GM12878 (cell line): ENCODE measurements around the gene LTB4R2. TPM values are rescaled to one million over a fixed set of nuclear protein-coding genes. Genes with fewer than 3 reads are reported as not detected.

Source experiments
- ATAC-seq: fragments of 200-7000 bp; cut with Tn5 transposase; 3 replicates; pipeline ENCODE4 v1.9.1; 2020; ENCODE audit warnings: mild to moderate bottlenecking, moderate library complexity
- BruUV-seq: library from RNA; stranded (reverse); fragments of 400-500 nt; replicated peaks from 2 replicates; lab custom pipeline; 2021; lab: Mats Ljungman, UMichigan
- CTCF ChIA-PET: fragments of 300-600 bp; sonication (Branson Sonifier 250); formaldehyde crosslinking; extraction: SDS; loops from one replicate; lab custom pipeline; 2021; ENCODE audit warnings: inconsistent platforms; lab: Yijun Ruan, JAX
- POLR2A ChIA-PET: fragments of 350-600 bp; formaldehyde crosslinking; extraction: SDS; loops from one replicate; lab custom pipeline; 2021; ENCODE audit warnings: inconsistent platforms; lab: Charles Lee
- RAD21 ChIA-PET: fragments of 300-600 bp; sonication (Branson Sonifier 250); formaldehyde crosslinking; loops from one replicate; lab custom pipeline; 2023; ENCODE audit warnings: antibody characterized with exemption; ENCODE audit not compliant: unreplicated experiment; lab: Charles Lee
- SMC1A ChIA-PET: fragments of 300-600 bp; sonication (Branson Sonifier 250); formaldehyde crosslinking; loops from one replicate; lab custom pipeline; 2023; ENCODE audit not compliant: unreplicated experiment, uncharacterized antibody; lab: Charles Lee
- DNase-seq: peaks from one replicate; pipeline ENCODE4 v3.0.0-alpha.2; 2011; ENCODE audit warnings: low read depth, low spot score
- FAIRE-seq: peaks from 3 replicates; lab custom pipeline; 2011; peaks lifted over from hg19 to GRCh38; lab: Jason Lieb, UNC
- H2AFZ ChIP-seq: 2 replicates; pipeline ENCODE4 v1.6.0; 2011; ENCODE audit warnings: low read depth, low read length, control low read depth; ENCODE audit not compliant: control insufficient read depth
- H3K27ac ChIP-seq: 2 replicates; pipeline ENCODE4 v1.5.1; 2011; ENCODE audit warnings: control low read depth; ENCODE audit not compliant: control insufficient read depth, insufficient read depth
- H3K27me3 ChIP-seq, 2 experiments: replicated peaks in 1 of 2; 2 replicates each; pipeline versions ENCODE4 v1.6.0 to v1.6.1; 2011; ENCODE audit warnings: low read length in 1 of 2; ENCODE audit not compliant: control insufficient read depth in 2 of 2, insufficient read depth in 2 of 2
- H3K36me3 ChIP-seq, 2 experiments: 2 replicates each; pipeline ENCODE4 v1.5.1; 2011; ENCODE audit warnings: low read length in 1 of 2; ENCODE audit not compliant: control insufficient read depth in 2 of 2, insufficient read depth in 2 of 2
- H3K4me1 ChIP-seq: 2 replicates; pipeline ENCODE4 v1.6.1; 2011; ENCODE audit warnings: mild to moderate bottlenecking, low read length, moderate library complexity, mixed read lengths; ENCODE audit not compliant: control insufficient read depth, insufficient read depth
- H3K4me2 ChIP-seq: 2 replicates; pipeline ENCODE4 v1.6.0; 2011; ENCODE audit warnings: control low read depth; ENCODE audit not compliant: control insufficient read depth, insufficient read depth
- H3K4me3 ChIP-seq: fragments of 200-600 bp; sonication (generic); 2 replicates; pipeline ENCODE4 v1.5.1; 2016
- H3K79me2 ChIP-seq: 2 replicates; pipeline ENCODE4 v1.6.0; 2011; ENCODE audit warnings: low read length; ENCODE audit not compliant: control insufficient read depth, insufficient read depth
- H3K9ac ChIP-seq: 2 replicates; pipeline ENCODE4 v1.8.0; 2011; ENCODE audit warnings: low read length, control low read depth, mixed read lengths; ENCODE audit not compliant: control insufficient read depth, insufficient read depth
- H3K9me3 ChIP-seq: replicated peaks from 3 replicates; pipeline ENCODE4 v1.5.1; 2011; ENCODE audit warnings: mild to moderate bottlenecking, low read length; ENCODE audit not compliant: control insufficient read depth, insufficient read depth
- H4K20me1 ChIP-seq: 2 replicates; pipeline ENCODE4 v1.6.0; 2011; ENCODE audit not compliant: control insufficient read depth, insufficient read depth
- CBFB ChIP-seq: IDR thresholded peaks from 2 replicates; pipeline ENCODE4 v1.6.1; 2016; ENCODE audit warnings: antibody characterized with exemption, low read depth
- EGR1 ChIP-seq, 2 experiments: IDR thresholded peaks; 1 replicate in 1 of 2; 2 replicates in 1 of 2; pipeline ENCODE4 v1.6.1; 2011 to 2012; ENCODE audit warnings: low read depth in 2 of 2, low read length in 2 of 2, borderline replicate concordance in 1 of 2, mild to moderate bottlenecking in 1 of 2, moderate library complexity in 1 of 2
- GATAD2B ChIP-seq: fragments of 450-650 bp; conservative IDR thresholded peaks from 2 replicates; pipeline ENCODE4 v1.6.1; 2017; ENCODE audit warnings: low read depth, mild to moderate bottlenecking, moderate library complexity
- NR2F1 ChIP-seq: fragments of 450-650 bp; conservative IDR thresholded peaks from 2 replicates; pipeline ENCODE4 v1.6.1; 2017; ENCODE audit warnings: mild to moderate bottlenecking
- NRF1 ChIP-seq: conservative IDR thresholded peaks from 2 replicates; pipeline ENCODE4 v1.6.1; 2011; ENCODE audit warnings: mild to moderate bottlenecking, low read depth, low read length, improper control_type of control experiment
- POLR2A ChIP-seq: IDR thresholded peaks from 2 replicates; pipeline ENCODE4 v1.6.1; 2011; ENCODE audit warnings: low read depth, mild to moderate bottlenecking, low read length
- POU2F2 ChIP-seq: IDR thresholded peaks from 3 replicates; pipeline ENCODE4 v1.6.1; 2011; ENCODE audit warnings: low read depth, mild to moderate bottlenecking, low read length, borderline replicate concordance
- SRF ChIP-seq, 2 experiments: IDR thresholded peaks; 2 replicates each; pipeline ENCODE4 v1.6.1; 2011; ENCODE audit warnings: low read depth in 2 of 2, low read length in 2 of 2, mild to moderate bottlenecking in 1 of 2, moderate library complexity in 1 of 2
- SUPT20H ChIP-seq: IDR thresholded peaks from 2 replicates; pipeline ENCODE4 v1.6.1; 2011; ENCODE audit warnings: low read depth, mild to moderate bottlenecking, low read length, moderate library complexity, borderline replicate concordance; ENCODE audit not compliant: control insufficient read depth
- TCF12 ChIP-seq: IDR thresholded peaks from 2 replicates; pipeline ENCODE4 v1.6.1; 2011; ENCODE audit warnings: low read depth, mild to moderate bottlenecking, low read length
- TCF3 ChIP-seq: IDR thresholded peaks from 2 replicates; pipeline ENCODE4 v1.6.1; 2012; ENCODE audit warnings: low read depth, mild to moderate bottlenecking, low read length, borderline replicate concordance; ENCODE audit not compliant: insufficient read depth
- WRNIP1 ChIP-seq: IDR thresholded peaks from 2 replicates; pipeline ENCODE4 v1.6.1; 2011; ENCODE audit warnings: low read depth, low read length, improper control_type of control experiment, borderline replicate concordance
- ZNF217 ChIP-seq: fragments of 450-650 bp; IDR thresholded peaks from 2 replicates; pipeline ENCODE4 v1.6.1; 2017; ENCODE audit warnings: antibody characterized with exemption, mild to moderate bottlenecking
- ZNF24 ChIP-seq: fragments of 450-650 bp; IDR thresholded peaks from 2 replicates; pipeline ENCODE4 v1.6.1; 2017; ENCODE audit warnings: antibody characterized with exemption, mild to moderate bottlenecking
- WGBS: methylation state at CpG from one replicate; pipeline ENCODE4 v1.1.6; 2016; ENCODE audit warnings: low lambda C conversion rate; ENCODE audit not compliant: insufficient replicate concordance, insufficient coverage; ENCODE audit errors: missing lambda C conversion rate; 5-methylcytosine and 5-hydroxymethylcytosine counted together
- in situ Hi-C: fragments of 300-500 bp; cut with MboI; formaldehyde crosslinking; loops from 9 replicates; pipeline ENCODE4 v1.14.3; 2018; ENCODE audit warnings: mixed read lengths
- intact Hi-C: fragments of 100-400 bp; cut with micrococcal nuclease; formaldehyde crosslinking; loops from one replicate; pipeline ENCODE4 v1.14.2; 2022; ENCODE audit not compliant: unreplicated experiment
- polyA plus RNA-seq, 11 experiments: library from polyadenylated mRNA; depleted of rRNA in 4 of 11; unstranded in 6 of 11; stranded (reverse) in 5 of 11; fragments of >200 nt; fragmentation: Nextera tagmentation in 4 of 11; fragmentation: Illumina TruSeq in 1 of 11; extraction: Ambion mirVana in 4 of 11; extraction: Trizol in 1 of 11; gene quantifications; 1 replicate in 1 of 11; 2 replicates in 10 of 11; pipeline versions ENCODE4 v1.2.1 to v1.2.3, GENCODE V29; 2011 to 2016; ENCODE audit warnings: inconsistent platforms in 2 of 11, missing spikeins in 2 of 11, low read depth in 1 of 11
- total RNA-seq, 4 experiments: library from RNA; depleted of rRNA in 3 of 4; stranded (reverse); fragments of >200 nt in 3 of 4; fragmentation: Illumina TruSeq in 1 of 4; extraction: Trizol in 1 of 4; gene quantifications; 2 replicates each; pipeline versions ENCODE4 v1.2.1 to v1.2.3, GENCODE V29; 2013 to 2021
- TF ChIP-seq, protein P1 (sequence below): IDR thresholded peaks from 2 replicates; pipeline ENCODE4 v1.6.1; 2011; ENCODE audit warnings: borderline replicate concordance, low read depth, mild to moderate bottlenecking, moderate library complexity, low read length; ENCODE audit not compliant: insufficient read depth, poor library complexity, severe bottlenecking
- TF ChIP-seq, protein P2 (sequence below): fragments of 450-650 bp; IDR thresholded peaks from 2 replicates; pipeline ENCODE4 v1.6.1; 2017; ENCODE audit warnings: low read depth, mild to moderate bottlenecking, moderate library complexity
- TF ChIP-seq, protein P3 (sequence below): fragments of 450-650 bp; IDR thresholded peaks from 2 replicates; pipeline ENCODE4 v1.6.1; 2016; ENCODE audit warnings: mild to moderate bottlenecking

Gene LTB4R2
- total and polyA plus RNA-seq, 10 of the 15 experiments (the other 5 are each of a cell fraction or from before 2014, with no cell fraction given) = 0.06 to 16.0 (median 2.6) TPM

DNA sequence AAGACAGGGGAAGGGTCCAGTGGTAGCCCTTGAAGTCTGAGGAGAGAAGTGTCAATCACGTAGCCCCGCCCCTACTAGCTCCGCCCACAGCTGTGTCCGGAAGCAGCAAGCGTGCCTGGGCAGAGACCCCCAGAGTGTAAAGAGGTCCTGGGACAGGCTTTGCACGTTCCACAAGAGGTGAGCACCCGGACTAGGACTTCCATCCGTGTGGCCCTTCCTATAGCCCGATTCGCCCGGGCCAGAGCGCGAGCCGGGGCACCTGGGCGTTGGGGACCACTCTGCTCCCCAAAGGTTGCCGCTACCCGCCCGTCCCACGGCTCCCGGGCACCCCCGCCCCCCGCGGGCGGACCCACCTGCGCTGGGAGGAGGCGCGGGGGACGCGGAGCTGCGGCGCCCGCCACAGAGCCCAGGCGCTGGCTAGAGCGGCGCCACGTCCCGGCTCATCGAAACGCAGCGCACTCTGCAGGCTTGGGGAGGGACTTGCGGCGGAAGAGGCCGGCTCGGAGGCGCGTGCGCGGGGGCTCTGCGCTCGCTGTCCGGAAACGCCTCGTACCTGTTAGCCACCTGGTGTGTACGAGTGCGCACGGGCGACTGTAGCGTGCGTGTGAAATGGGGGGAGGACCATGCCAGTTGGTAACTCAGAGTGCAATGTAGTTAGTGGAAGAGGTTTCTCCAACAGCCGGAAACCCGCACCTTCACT, 38.7 kb upstream of the LTB4R2 start, which contains the start of gene RABGGTA:
RABGGTA (minus strand) TSS at position 464 of the 700 bp plus-strand sequence. CDS start 482 bp downstream, outside the sequence.
- no TSS peak for BruUV-seq
- ATAC-seq (peak; percentile 89), FAIRE-seq (peak; percentile 76), DNase-seq (peak; percentile 80)
- H3K9me3 ChIP-seq = no peaks in the 10 kb centered on the region
- RAD21 ChIA-PET = interaction anchor here (0.8 to 5.6 kb wide), 12 partner anchors 9 to 125 kb away, joined by 3 to 59 read pairs (median 6); partner anchors contain the start of genes CIDEB, IPO4, IRF9 and PSME2
- H3K4me2 ChIP-seq = peak within 1 kb of the TSS; percentile 35
- intact Hi-C loops (loop anchor here (1.0 to 2.0 kb wide), 4 partner anchors 24 to 54 kb away; partner anchors contain the start of genes MDP1 and TINF2), in situ Hi-C loops (no loop called here)
- SMC1A ChIA-PET = interaction anchor here (1.0 to 8.9 kb wide), 14 partner anchors 8 to 171 kb away, joined by 3 to 141 read pairs (median 5); partner anchors contain the start of genes DCAF11, DHRS1, IPO4 and NOP9
- H3K27ac ChIP-seq = peak within 1 kb of the TSS; percentile 99
- CTCF ChIA-PET = interaction anchor here (0.6 to 17.1 kb wide), 19 partner anchors 9 to 160 kb away, joined by 3 to 269 read pairs (median 4); partner anchors contain the start of genes CBLN3, CHMP4A, CIDEB and DHRS1
- H3K4me1 ChIP-seq = peaks cover 25% of the 10 kb centered on the region
- peaks cover 14% of the 10 kb centered on the region for H3K79me2 ChIP-seq
- peak within 1 kb of the TSS; percentile 88 for H3K4me3 ChIP-seq
- no peaks in the 10 kb centered on the region for H3K27me3 ChIP-seq
- H3K9ac ChIP-seq = peak within 1 kb of the TSS; percentile 99
- POLR2A ChIA-PET = interaction anchor here (0.5 to 10.9 kb wide), 17 partner anchors 9 to 160 kb away, joined by 3 to 171 read pairs (median 5); partner anchors contain the start of genes CIDEB, DHRS1, EMC9 and MDP1
- peaks cover 3 to 18% of the 10 kb centered on the region in 2 experiments; a peak in 3 of 4 replicates for H3K36me3 ChIP-seq
- no peaks in the 10 kb centered on the region for H4K20me1 ChIP-seq
- H2AFZ ChIP-seq = peak within 1 kb of the TSS; percentile 91
- under 1% methylated on average over 52 of the region's 61 CpGs for WGBS
- TF ChIP-seq ZNF217 (peak; percentile 86; the same call in 1 of the 2 replicates), SRF (IDR thresholded peaks at IDR 0.05; ENCODE audit: low read depth in 2 of 2, low read length in 2 of 2) (0 out of 4 replicates have a peak, but pooled peaks of 1 of the 2 experiments have one; percentile 1), TCF12 (peak; percentile 76), EGR1 (IDR thresholded peaks at IDR 0.05; ENCODE audit: borderline replicate concordance in 1 of 2, low read depth in 2 of 2, low read length in 2 of 2) (peak in 1 of 2 experiments; percentile 81; a peak in 2 of 3 replicates), POLR2A (peak; percentile 93), NR2F1 (peak; percentile 64), NRF1 (peak; percentile 88), ZNF24 (peak; percentile 82), TCF3 (peak; percentile 90), GATAD2B (peak; percentile 98), POU2F2 (no peak; the same call in 2 of the 3 replicates), SUPT20H (no peak), WRNIP1 (peak; percentile 90; the same call in 1 of the 2 replicates), CBFB (no peak)
- TF ChIP-seq, protein P1, sequence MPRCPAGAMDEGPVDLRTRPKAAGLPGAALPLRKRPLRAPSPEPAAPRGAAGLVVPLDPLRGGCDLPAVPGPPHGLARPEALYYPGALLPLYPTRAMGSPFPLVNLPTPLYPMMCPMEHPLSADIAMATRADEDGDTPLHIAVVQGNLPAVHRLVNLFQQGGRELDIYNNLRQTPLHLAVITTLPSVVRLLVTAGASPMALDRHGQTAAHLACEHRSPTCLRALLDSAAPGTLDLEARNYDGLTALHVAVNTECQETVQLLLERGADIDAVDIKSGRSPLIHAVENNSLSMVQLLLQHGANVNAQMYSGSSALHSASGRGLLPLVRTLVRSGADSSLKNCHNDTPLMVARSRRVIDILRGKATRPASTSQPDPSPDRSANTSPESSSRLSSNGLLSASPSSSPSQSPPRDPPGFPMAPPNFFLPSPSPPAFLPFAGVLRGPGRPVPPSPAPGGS = peak; percentile 85
- TF ChIP-seq, protein P2, sequence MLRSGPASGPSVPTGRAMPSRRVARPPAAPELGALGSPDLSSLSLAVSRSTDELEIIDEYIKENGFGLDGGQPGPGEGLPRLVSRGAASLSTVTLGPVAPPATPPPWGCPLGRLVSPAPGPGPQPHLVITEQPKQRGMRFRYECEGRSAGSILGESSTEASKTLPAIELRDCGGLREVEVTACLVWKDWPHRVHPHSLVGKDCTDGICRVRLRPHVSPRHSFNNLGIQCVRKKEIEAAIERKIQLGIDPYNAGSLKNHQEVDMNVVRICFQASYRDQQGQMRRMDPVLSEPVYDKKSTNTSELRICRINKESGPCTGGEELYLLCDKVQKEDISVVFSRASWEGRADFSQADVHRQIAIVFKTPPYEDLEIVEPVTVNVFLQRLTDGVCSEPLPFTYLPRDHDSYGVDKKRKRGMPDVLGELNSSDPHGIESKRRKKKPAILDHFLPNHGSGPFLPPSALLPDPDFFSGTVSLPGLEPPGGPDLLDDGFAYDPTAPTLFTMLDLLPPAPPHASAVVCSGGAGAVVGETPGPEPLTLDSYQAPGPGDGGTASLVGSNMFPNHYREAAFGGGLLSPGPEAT = 0 out of 2 replicates have a peak, but pooled peaks have one; percentile 68
- TF ChIP-seq, protein P3, sequence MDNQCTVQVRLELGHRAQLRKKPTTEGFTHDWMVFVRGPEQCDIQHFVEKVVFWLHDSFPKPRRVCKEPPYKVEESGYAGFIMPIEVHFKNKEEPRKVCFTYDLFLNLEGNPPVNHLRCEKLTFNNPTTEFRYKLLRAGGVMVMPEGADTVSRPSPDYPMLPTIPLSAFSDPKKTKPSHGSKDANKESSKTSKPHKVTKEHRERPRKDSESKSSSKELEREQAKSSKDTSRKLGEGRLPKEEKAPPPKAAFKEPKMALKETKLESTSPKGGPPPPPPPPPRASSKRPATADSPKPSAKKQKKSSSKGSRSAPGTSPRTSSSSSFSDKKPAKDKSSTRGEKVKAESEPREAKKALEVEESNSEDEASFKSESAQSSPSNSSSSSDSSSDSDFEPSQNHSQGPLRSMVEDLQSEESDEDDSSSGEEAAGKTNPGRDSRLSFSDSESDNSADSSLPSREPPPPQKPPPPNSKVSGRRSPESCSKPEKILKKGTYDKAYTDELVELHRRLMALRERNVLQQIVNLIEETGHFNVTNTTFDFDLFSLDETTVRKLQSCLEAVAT = peak; percentile 54; the same call in 1 of the 2 replicates
